Naive thymus-derived CD8-positive, alpha-beta T cell (primary cell): ENCODE results near the gene LNP1. TPM values are rescaled to one million over a fixed set of nuclear protein-coding genes. Genes with fewer than 3 reads are reported as not detected.

ENCODE experiments used
- ATAC-seq, 2 donors: fragments of 150-1000 bp; cut with Tn5 transposase in 1 of 2; sonication (Bioruptor Pico), chemical (Tn5 transposase) in 1 of 2; 1 replicate in 1 of 2; 2 replicates in 1 of 2; pipeline ENCODE4 v1.10.0; 2021; ENCODE audit warnings: mild to moderate bottlenecking in 2 of 2, moderate library complexity in 2 of 2
- POLR2A ChIA-PET: fragments of 350-600 bp; sonication (Branson Sonifier 250); formaldehyde crosslinking; loops from one replicate; lab custom pipeline; 2021; ENCODE audit warnings: antibody characterized with exemption; lab: Charles Lee
- DNase-seq, 10 donors: peaks; one replicate each; pipeline versions ENCODE4 v3.0.0 to v3.0.0-alpha.2; 2020 to 2022
- H3K27ac Mint-ChIP-seq, 10 donors: one replicate each; pipeline ENCODE4 v1.8.0; 2020 to 2022; ENCODE audit warnings: mild to moderate bottlenecking in 10 of 10, mixed read lengths in 10 of 10, moderate library complexity in 4 of 10, inconsistent platforms in 1 of 10
- H3K27me3 Mint-ChIP-seq, 5 donors: one replicate each; pipeline ENCODE4 v1.8.0; 2021 to 2022; ENCODE audit warnings: mixed read lengths in 5 of 5
- H3K36me3 Mint-ChIP-seq, 3 donors: one replicate each; pipeline ENCODE4 v1.8.0; 2020 to 2022; ENCODE audit warnings: mixed read lengths in 3 of 3, mild to moderate bottlenecking in 2 of 3, inconsistent platforms in 1 of 3
- H3K4me1 Mint-ChIP-seq, 4 donors: one replicate each; pipeline ENCODE4 v1.8.0; 2021 to 2022; ENCODE audit warnings: mixed read lengths in 4 of 4
- H3K4me3 Mint-ChIP-seq, 10 donors: one replicate each; pipeline ENCODE4 v1.8.0; 2020 to 2022; ENCODE audit warnings: mild to moderate bottlenecking in 10 of 10, mixed read lengths in 10 of 10, moderate library complexity in 6 of 10, inconsistent platforms in 1 of 10
- H3K9me3 Mint-ChIP-seq, 9 donors: one replicate each; pipeline ENCODE4 v1.8.0; 2020 to 2022; ENCODE audit warnings: mixed read lengths in 9 of 9, mild to moderate bottlenecking in 3 of 9, inconsistent platforms in 1 of 9, moderate library complexity in 1 of 9
- polyA plus RNA-seq, 3 donors: library from polyadenylated mRNA; unstranded; fragments of 300-500 nt; fragmentation: Illumina TruSeq; gene quantifications; one replicate each; pipeline ENCODE4 v1.2.3, GENCODE V29; 2021
- total RNA-seq, 8 experiments: library from RNA in 2 of 8; stranded (reverse) in 2 of 8; gene quantifications; one replicate each; pipeline ENCODE4 v1.2.3 and lab custom pipeline; 2021 to 2026

Gene LNP1
- total and polyA plus RNA-seq, 5 experiments from 2014 or later = 0.40 to 2.4 (median 2.0) TPM

GRCh38 chr3:100402256-100402655, 917 bp downstream of the LNP1 start:
- Mint-ChIP-seq H3K27ac (peak overlapping the region; percentile 94 to 99 (median 97)), H3K9me3 (peaks cover 0 to 5% (median 1%) of the 10 kb centered on the region in 9 donors), H3K4me3 (peak overlapping the region; percentile 90 to 99 (median 98)), H3K4me1 (peaks cover 15 to 66% (median 58%) of the 10 kb centered on the region in 4 donors), H3K36me3 (peaks cover 2 to 4% (median 4%) of the 10 kb centered on the region in 3 donors), H3K27me3 (no peaks in the 10 kb centered on the region)
- DNase-seq (no peak), ATAC-seq (no peak)
- POLR2A ChIA-PET = interaction anchor here (1.4 to 3.1 kb wide), 3 partner anchors 67 to 189 kb away, joined by 3 to 26 read pairs (median 23); partner anchors contain the start of genes NIT2 and TBC1D23

DNA sequence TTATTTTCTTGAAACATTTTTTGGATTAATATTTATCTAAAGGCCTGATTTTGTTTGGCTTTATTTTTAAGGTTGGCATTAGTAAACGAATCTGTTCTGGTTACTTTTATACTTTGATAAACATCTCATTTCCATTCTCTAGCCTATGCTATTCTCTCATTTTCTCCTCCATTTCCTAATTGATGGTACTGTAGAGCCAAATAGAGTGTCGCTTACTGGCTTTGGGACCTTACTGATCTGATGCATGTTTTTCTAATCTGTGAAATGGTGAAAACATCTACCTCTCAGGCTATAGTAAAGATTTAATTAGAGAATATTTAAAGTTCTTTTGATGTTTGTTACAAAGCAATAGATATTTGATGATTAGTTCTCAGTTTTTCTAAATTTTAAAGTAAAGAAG, 1.6 kb downstream of the LNP1 start:
- peaks cover 15 to 62% (median 56%) of the 10 kb centered on the region in 4 donors for H3K4me1 Mint-ChIP-seq
- no peak for DNase-seq
- ATAC-seq = no peak
- H3K4me3 Mint-ChIP-seq = peak overlapping the region in 9 of 10 donors; percentile 0 to 98 (median 96)
- POLR2A ChIA-PET = interaction anchor here (3.1 kb wide), 1 partner anchor 142 kb away, joined by 26 read pairs; the partner anchor contains the start of gene TBC1D23
- H3K9me3 Mint-ChIP-seq = peaks cover 0 to 11% (median 6%) of the 10 kb centered on the region in 9 donors
- peak overlapping the region in 9 of 10 donors; percentile 35 to 99 (median 97) for H3K27ac Mint-ChIP-seq
- no peaks in the 10 kb centered on the region for H3K27me3 Mint-ChIP-seq
- H3K36me3 Mint-ChIP-seq = peaks cover 8 to 9% (median 9%) of the 10 kb centered on the region in 3 donors

- H3K4me1 Mint-ChIP-seq = peaks cover 15 to 57% (median 53%) of the 10 kb centered on the region in 4 donors
These were observed 2.3 kb downstream of the LNP1 start for GRCh38 chr3:100403362-100404249.

DNA sequence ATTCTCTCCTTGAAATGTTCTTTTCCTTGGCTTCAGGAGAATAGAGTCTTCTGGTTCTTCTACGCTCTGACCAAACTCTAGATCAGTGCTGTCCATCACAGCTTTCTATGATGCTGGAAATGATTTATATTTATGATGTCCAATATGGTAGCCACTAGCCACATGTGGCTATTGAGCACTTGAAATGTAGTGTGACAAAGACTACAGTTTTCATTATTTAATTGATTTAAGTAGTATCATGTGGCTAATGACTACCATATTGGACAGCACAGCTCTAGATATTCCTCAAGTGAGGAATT, 2.9 kb downstream of the LNP1 start:
- H3K27me3 Mint-ChIP-seq = no peaks in the 10 kb centered on the region
- no peak overlapping the region for H3K27ac Mint-ChIP-seq
- no peak for DNase-seq
- POLR2A ChIA-PET = no interaction called here
- H3K4me3 Mint-ChIP-seq = peak overlapping the region in 3 of 10 donors; percentile 5 to 96 (median 10)
- peaks cover 11 to 14% (median 12%) of the 10 kb centered on the region in 3 donors for H3K36me3 Mint-ChIP-seq
- peaks cover 0 to 19% (median 7%) of the 10 kb centered on the region in 9 donors for H3K9me3 Mint-ChIP-seq
- no peak for ATAC-seq
- H3K4me1 Mint-ChIP-seq = peaks cover 17 to 52% (median 49%) of the 10 kb centered on the region in 4 donors

More at GRCh38 chr3:100403362-100404249, 2.3 kb downstream of the LNP1 start:
- H3K4me3 Mint-ChIP-seq = peak overlapping the region in 6 of 10 donors; percentile 12 to 98 (median 62)
- H3K27ac Mint-ChIP-seq = peak overlapping the region in 2 of 10 donors; percentile 18 to 97
- no peaks in the 10 kb centered on the region for H3K27me3 Mint-ChIP-seq
- peaks cover 9 to 12% (median 11%) of the 10 kb centered on the region in 3 donors for H3K36me3 Mint-ChIP-seq
- DNase-seq (no peak), ATAC-seq (no peak)
- POLR2A ChIA-PET = interaction anchor here (0.6 kb wide), 1 partner anchor 599 kb away, joined by 3 read pairs; no protein-coding TSS in a partner anchor
- H3K9me3 Mint-ChIP-seq = peaks cover 0 to 15% (median 7%) of the 10 kb centered on the region in 9 donors

- ATAC-seq (no peak), DNase-seq (no peak)
- Mint-ChIP-seq H3K36me3 (peaks cover 20 to 32% (median 28%) of the 10 kb centered on the region in 3 donors), H3K27me3 (no peaks in the 10 kb centered on the region), H3K4me1 (peaks cover 12 to 37% (median 29%) of the 10 kb centered on the region in 4 donors), H3K27ac (no peak overlapping the region), H3K4me3 (peak overlapping the region in 1 of 10 donors; percentile 2), H3K9me3 (peaks cover 6 to 42% (median 13%) of the 10 kb centered on the region in 9 donors)
- POLR2A ChIA-PET = no interaction called here
These were observed 5.8 kb downstream of the LNP1 start for GRCh38 chr3:100407164-100407563.

DNA sequence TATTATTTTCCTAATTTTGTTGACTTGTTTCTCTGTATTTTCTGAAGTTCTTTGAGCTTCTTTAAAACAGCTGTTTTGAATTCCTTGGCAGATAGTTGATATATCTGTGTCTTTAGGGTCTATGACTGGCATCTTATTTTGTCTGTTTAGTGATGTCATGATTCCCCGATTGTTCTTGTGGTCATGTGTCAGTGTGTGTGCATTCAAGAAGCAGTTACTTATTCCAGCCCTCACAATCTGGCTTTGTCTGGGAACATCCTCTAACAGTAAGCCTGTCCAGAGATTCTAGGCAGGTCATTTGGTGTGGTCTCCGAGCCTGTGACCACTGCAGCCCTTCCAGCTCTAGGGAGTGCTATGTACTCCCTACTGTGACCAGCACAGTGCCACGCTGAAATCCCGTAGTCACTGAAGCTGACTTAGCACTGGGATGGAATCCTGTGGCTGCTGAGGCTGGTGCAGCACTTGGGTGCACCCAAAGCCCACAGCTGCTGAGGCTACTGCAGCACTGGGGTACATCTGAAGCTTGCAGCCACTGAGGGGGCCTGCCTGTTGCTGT, 6.7 kb downstream of the LNP1 start:
- Mint-ChIP-seq H3K27me3 (no peaks in the 10 kb centered on the region), H3K27ac (no peak overlapping the region), H3K9me3 (peaks cover 6 to 50% (median 20%) of the 10 kb centered on the region in 9 donors), H3K4me1 (peaks cover 8 to 30% (median 23%) of the 10 kb centered on the region in 4 donors), H3K36me3 (peaks cover 24 to 39% (median 37%) of the 10 kb centered on the region in 3 donors), H3K4me3 (no peak overlapping the region)
- POLR2A ChIA-PET = no interaction called here
- ATAC-seq = no peak
- no peak for DNase-seq

DNA sequence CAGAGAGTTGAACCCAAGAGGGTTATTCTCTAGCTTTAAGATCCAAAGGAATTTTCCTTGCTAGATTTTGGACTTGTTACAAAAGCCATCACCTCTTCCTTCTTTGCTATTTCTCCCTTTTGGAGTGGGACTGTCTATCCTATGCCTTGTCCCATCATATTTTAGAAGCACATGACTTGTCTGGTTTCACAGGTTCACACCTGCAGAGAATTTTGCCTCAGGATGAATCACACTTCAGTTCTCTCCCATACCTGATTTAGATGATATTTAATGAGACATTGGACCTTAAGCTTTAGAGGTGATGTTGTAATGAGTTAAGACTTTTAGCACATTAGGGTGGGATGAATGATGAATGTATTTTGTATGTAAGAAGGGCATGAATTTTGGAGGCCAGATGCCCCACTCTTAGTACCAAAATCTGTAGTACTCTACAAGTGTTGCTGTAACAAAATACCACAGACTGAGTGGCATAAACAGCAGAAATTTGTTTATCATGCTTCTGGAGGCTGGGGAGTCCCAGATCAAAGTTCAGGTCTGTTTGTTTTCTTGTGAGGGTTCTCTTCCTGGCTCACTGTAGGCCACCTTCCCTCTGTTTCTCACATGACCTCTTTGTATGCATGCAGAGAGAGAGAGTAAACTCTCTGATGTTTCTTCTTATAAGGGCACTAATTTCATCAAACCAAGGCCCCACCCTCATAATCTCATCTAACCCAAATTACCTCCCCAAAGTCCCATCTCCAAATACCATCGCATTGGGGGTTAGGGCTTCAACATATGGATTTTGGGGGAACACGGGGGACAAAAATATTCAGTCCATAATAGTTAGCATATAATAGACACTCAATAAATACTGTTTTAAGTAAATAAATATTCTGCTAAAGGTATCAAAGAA, 10.0 kb downstream of the LNP1 start:
- peaks cover 24 to 48% (median 47%) of the 10 kb centered on the region in 3 donors for H3K36me3 Mint-ChIP-seq
- POLR2A ChIA-PET = no interaction called here
- no peak for ATAC-seq

GRCh38 chr3:100412912-100413590, 11.7 kb downstream of the LNP1 start:
- peaks cover 0 to 5% (median under 1%) of the 10 kb centered on the region in 4 donors for H3K4me1 Mint-ChIP-seq
- no peak overlapping the region for H3K4me3 Mint-ChIP-seq
- no peak for DNase-seq
- POLR2A ChIA-PET = no interaction called here
- ATAC-seq = no peak
- peaks cover 18 to 42% (median 38%) of the 10 kb centered on the region in 3 donors for H3K36me3 Mint-ChIP-seq
- peaks cover 12 to 60% (median 21%) of the 10 kb centered on the region in 9 donors for H3K9me3 Mint-ChIP-seq
- H3K27me3 Mint-ChIP-seq = no peaks in the 10 kb centered on the region
- no peak overlapping the region for H3K27ac Mint-ChIP-seq

More for the DNA sequence above, 10.0 kb downstream of the LNP1 start:
- peaks cover 12 to 72% (median 26%) of the 10 kb centered on the region in 9 donors for H3K9me3 Mint-ChIP-seq
- H3K4me3 Mint-ChIP-seq = peak overlapping the region in 1 of 10 donors; percentile 4
- DNase-seq = no peak
- no peaks in the 10 kb centered on the region for H3K27me3 Mint-ChIP-seq
- peaks cover 0 to 7% (median under 1%) of the 10 kb centered on the region in 4 donors for H3K4me1 Mint-ChIP-seq
- H3K27ac Mint-ChIP-seq = no peak overlapping the region

DNA sequence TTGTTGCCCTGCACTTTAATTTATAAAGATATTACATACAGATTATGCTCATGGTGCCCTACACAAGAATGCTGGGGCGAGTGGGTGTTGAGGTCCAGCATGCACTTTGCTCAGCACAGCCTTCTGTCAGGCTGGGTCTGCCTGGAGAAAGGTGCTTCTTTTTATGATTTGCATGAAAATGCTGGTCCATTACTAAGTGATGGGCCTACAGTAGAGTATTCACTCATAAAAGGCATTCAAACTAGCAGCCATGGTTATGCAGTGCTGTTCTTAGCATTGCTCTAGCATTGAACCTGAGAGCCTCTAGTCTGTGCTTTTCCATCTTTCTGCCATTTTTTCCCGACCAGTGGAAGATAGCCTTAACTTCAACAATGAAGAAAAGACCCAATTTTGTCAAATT, 12.3 kb downstream of the LNP1 start:
- no peak overlapping the region for H3K27ac Mint-ChIP-seq
- peaks cover 12 to 57% (median 20%) of the 10 kb centered on the region in 9 donors for H3K9me3 Mint-ChIP-seq
- H3K4me1 Mint-ChIP-seq = peaks cover 0 to 3% (median 1%) of the 10 kb centered on the region in 4 donors
- H3K4me3 Mint-ChIP-seq = no peak overlapping the region
- H3K27me3 Mint-ChIP-seq = no peaks in the 10 kb centered on the region
- ATAC-seq (no peak), DNase-seq (no peak)
- POLR2A ChIA-PET = interaction anchor here (0.7 kb wide), 1 partner anchor 15 kb away, joined by 3 read pairs; no protein-coding TSS in a partner anchor
- H3K36me3 Mint-ChIP-seq = peaks cover 18 to 39% (median 36%) of the 10 kb centered on the region in 3 donors

DNA sequence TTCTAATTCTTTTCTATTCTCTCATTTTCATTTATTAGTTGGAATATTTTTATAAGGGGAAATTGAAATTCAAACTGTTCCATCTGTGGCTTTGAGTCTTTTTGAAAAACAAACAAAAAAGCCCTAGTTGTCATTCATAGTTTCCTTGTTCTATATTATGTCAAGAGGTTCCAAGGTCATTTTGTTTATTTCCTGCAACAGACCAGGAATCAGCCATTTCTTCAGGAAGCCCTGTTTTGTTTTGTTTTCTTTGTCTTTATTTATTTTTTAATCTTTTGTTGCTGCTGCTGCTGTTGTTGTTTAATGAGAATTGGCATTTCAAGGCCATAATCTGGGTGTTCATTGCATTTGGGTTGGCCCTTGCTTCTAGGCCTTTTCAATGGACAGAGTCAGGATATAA, 14.8 kb downstream of the LNP1 start:
- no peak overlapping the region for H3K27ac Mint-ChIP-seq
- ATAC-seq (no peak), DNase-seq (no peak)
- POLR2A ChIA-PET = no interaction called here
- peaks cover 9 to 44% (median 17%) of the 10 kb centered on the region in 9 donors for H3K9me3 Mint-ChIP-seq
- H3K36me3 Mint-ChIP-seq = peaks cover 15 to 29% (median 25%) of the 10 kb centered on the region in 3 donors
- H3K27me3 Mint-ChIP-seq = no peaks in the 10 kb centered on the region
- H3K4me1 Mint-ChIP-seq = peaks cover 0 to 6% (median under 1%) of the 10 kb centered on the region in 4 donors
- H3K4me3 Mint-ChIP-seq = no peak overlapping the region

- ATAC-seq = no peak
- peaks cover 8 to 44% (median 14%) of the 10 kb centered on the region in 9 donors for H3K9me3 Mint-ChIP-seq
- H3K4me1 Mint-ChIP-seq = peaks cover 0 to 6% (median under 1%) of the 10 kb centered on the region in 4 donors
- H3K27ac Mint-ChIP-seq = no peak overlapping the region
- POLR2A ChIA-PET = no interaction called here
- DNase-seq = no peak
- H3K27me3 Mint-ChIP-seq = no peaks in the 10 kb centered on the region
- no peak overlapping the region for H3K4me3 Mint-ChIP-seq
- peaks cover 10 to 25% (median 20%) of the 10 kb centered on the region in 3 donors for H3K36me3 Mint-ChIP-seq
These were observed 15.5 kb downstream of the LNP1 start for GRCh38 chr3:100416863-100417262.
